ENCODE data around the gene SORBS2.
"Not testable (repeated sequence)": the region's sequence is repeated elsewhere in the genome, so short reads cannot be mapped to it uniquely, and the experiment has no call there.

The SORBS2 gene

DNA sequence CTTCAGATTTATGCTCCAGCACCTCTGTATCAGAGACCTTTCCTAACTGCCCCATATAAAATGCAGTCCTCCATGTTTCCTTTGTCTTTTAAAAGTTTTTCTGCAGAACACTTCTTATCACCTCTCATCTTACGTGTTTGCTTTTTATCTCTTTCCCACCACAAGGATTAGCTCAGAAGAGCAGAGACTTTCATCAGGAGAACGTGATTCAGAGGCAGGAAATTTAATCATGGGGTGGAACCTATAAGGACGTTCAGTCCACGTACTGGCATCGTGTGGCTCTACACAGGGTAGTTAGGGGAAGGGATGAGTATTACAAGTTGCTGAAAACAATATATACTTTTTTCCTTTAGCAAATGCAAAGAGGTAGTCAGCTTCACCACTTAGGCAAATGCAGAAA lies 98.7 kb downstream of the SORBS2 start:
- Histone ChIP-seq H3K4me3 (ENCODE audit: low read length in 2 of 2) (no peak overlapping the region), H3K36me3 (ENCODE audit: control insufficient read depth in 2 of 2, insufficient read depth in 2 of 2, low read length in 2 of 2) (no peaks in the 10 kb centered on the region), H3K9ac (ENCODE audit: low read length in 2 of 2) (no peak overlapping the region), H3K9me3 (ENCODE audit: control insufficient read depth in 2 of 2, low read length in 2 of 2) (no peaks in the 10 kb centered on the region), H3K4me1 (ENCODE audit: control insufficient read depth, insufficient read depth, low read length) (peaks cover 3% of the 10 kb centered on the region), H3K27ac (ENCODE audit: low read length) (no peak overlapping the region), H3K27me3 (ENCODE audit: control insufficient read depth in 1 of 2, insufficient read depth in 2 of 2, low read length in 2 of 2) (no peaks in the 10 kb centered on the region)

DNA sequence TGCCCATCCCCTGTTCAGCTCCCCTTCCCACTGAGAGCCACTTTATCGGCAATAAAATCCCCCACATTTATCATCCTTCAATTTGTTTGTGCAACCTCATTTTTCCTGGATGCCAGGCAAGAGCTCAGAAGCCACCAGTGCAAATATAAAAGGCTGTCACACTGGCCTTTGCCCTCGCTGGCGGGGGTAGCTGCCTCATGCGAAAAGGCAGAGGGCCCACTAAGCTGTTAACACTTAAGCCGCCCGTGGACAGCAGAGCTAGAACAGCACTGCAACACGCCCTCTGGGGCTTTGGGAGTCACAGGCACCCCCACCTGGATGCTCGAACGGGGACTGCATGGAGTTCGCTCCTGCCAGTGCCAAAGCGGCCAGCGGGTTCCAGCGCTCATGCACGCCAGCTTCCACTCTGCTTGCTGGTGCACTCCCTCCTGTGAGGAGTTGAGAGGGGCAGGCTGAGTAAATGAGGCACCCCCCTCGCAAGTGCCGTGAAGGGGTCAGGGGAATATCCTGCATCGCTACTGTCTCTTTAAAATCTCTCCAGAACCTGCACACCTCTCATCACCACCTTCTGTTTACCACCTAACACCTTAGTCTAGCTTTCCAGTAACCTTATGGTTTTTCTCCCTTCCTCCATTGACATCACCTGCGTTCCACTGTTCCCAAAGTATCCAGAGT lies 99.5 kb downstream of the SORBS2 start:
- H3K27me3 ChIP-seq (ENCODE audit: control insufficient read depth in 1 of 2, insufficient read depth in 2 of 2, low read length in 2 of 2), result no peaks in the 10 kb centered on the region
- peaks cover 3% of the 10 kb centered on the region for H3K4me1 ChIP-seq (ENCODE audit: control insufficient read depth, insufficient read depth, low read length)
- no peak overlapping the region for H3K27ac ChIP-seq (ENCODE audit: low read length)
- no peaks in the 10 kb centered on the region for H3K36me3 ChIP-seq (ENCODE audit: control insufficient read depth in 2 of 2, insufficient read depth in 2 of 2, low read length in 2 of 2)
- no peaks in the 10 kb centered on the region for H3K9me3 ChIP-seq (ENCODE audit: control insufficient read depth in 2 of 2, low read length in 2 of 2)
- H3K4me3 ChIP-seq (ENCODE audit: low read length in 2 of 2), result no peak overlapping the region
- H3K9ac ChIP-seq (ENCODE audit: low read length in 2 of 2), result no peak overlapping the region

DNA sequence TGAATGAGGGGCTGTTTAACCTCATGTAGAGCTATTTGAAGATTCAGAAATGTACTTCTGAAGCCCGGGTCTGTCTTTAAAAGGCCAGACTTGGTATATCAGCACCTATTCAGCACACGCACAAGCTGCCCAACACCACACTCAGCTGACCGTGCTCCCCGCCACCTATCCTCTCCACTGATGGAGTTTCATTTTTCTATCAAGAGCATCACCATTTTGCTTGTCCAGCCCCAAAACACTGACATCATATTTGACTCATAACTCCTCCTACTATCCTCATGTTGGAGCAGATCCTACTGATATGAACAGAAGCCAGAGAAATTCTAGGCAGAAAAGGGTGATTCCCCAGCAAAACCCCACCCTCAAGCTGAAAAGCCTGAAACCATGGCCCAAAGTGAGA lies 100.3 kb downstream of the SORBS2 start:
- no peaks in the 10 kb centered on the region for H3K27me3 ChIP-seq (ENCODE audit: control insufficient read depth in 1 of 2, insufficient read depth in 2 of 2, low read length in 2 of 2)
- H3K9ac ChIP-seq (ENCODE audit: low read length in 2 of 2), result no peak overlapping the region
- H3K4me1 ChIP-seq (ENCODE audit: control insufficient read depth, insufficient read depth, low read length), result peaks cover 3% of the 10 kb centered on the region

DNA sequence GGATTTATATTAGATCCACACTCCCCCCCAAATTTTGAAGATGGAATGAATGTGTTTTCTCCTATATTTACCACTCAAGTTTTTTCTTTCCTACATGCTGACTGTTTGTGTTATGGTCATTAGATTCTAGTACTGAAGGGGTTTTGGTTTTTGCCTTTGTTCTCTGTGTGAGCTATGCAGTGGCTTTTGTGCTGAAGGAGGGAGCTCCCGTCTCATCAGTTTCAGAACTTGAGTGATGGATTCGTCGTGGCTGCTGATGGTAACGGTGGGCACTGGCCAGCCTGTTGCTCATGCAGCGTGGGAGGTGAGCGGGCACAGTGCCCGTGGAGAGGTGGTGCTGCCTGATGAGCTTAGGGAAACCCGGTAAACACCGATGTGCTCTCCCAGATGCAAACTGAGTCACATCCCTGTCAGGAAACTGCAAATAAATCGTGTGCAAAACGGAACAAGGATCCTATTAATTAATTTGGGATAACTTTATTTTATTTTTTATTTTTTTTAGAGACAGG lies 101.5 kb downstream of the SORBS2 start:
- no peaks in the 10 kb centered on the region for H3K27me3 ChIP-seq (ENCODE audit: control insufficient read depth in 1 of 2, insufficient read depth in 2 of 2, low read length in 2 of 2)
- H3K36me3 ChIP-seq (ENCODE audit: control insufficient read depth in 2 of 2, insufficient read depth in 2 of 2, low read length in 2 of 2), result no peaks in the 10 kb centered on the region
- H3K27ac ChIP-seq (ENCODE audit: low read length), result no peak overlapping the region

More for the DNA sequence above, 100.3 kb downstream of the SORBS2 start:
- Histone ChIP-seq H3K27ac (ENCODE audit: low read length) (no peak overlapping the region), H3K9me3 (ENCODE audit: control insufficient read depth in 2 of 2, low read length in 2 of 2) (no peaks in the 10 kb centered on the region), H3K36me3 (ENCODE audit: control insufficient read depth in 2 of 2, insufficient read depth in 2 of 2, low read length in 2 of 2) (no peaks in the 10 kb centered on the region), H3K4me3 (ENCODE audit: low read length in 2 of 2) (no peak overlapping the region)

DNA sequence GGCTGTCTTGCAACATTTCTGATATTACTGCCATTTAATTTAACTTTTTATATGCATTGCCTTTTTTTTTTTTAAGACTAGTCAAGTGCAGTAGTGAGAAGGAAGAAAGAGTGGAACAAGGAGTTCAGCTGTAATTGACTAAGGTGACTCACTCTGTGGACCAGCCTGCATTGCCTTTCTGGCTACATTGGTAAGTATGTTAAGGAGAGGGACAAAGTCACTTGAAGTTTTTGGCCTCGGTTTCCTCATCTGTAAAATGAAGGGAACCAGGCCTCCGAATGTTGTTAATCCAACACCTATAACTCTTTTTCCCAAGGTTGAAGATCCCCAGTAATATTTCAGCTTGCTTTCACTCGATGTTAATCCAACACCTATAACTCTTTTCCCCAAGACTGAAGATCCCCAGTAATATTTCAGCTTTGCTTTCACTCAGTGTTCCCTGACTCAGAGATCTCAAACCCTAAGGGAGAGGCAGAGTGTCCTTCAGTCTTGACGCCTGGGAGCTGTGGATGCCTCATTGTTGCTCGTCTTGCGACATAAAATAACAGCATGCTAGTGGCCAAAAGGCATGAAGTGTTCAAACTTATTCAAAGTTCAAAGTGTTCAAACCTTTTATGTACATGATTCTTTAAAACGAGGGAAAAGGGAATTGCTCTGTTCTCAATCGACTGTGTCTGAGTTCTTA lies 102.0 kb downstream of the SORBS2 start:
- Histone ChIP-seq H3K4me3 (ENCODE audit: low read length in 2 of 2) (no peak overlapping the region), H3K36me3 (ENCODE audit: control insufficient read depth in 2 of 2, insufficient read depth in 2 of 2, low read length in 2 of 2) (no peaks in the 10 kb centered on the region), H3K9me3 (ENCODE audit: control insufficient read depth in 2 of 2, low read length in 2 of 2) (no peaks in the 10 kb centered on the region), H3K27ac (ENCODE audit: low read length) (no peak overlapping the region), H3K9ac (ENCODE audit: low read length in 2 of 2) (no peak overlapping the region), H3K27me3 (ENCODE audit: control insufficient read depth in 1 of 2, insufficient read depth in 2 of 2, low read length in 2 of 2) (no peaks in the 10 kb centered on the region), H3K4me1 (ENCODE audit: control insufficient read depth, insufficient read depth, low read length) (peaks cover 3% of the 10 kb centered on the region)

More for the DNA sequence above, 101.5 kb downstream of the SORBS2 start:
- Histone ChIP-seq H3K9ac (ENCODE audit: low read length in 2 of 2) (no peak overlapping the region), H3K4me3 (ENCODE audit: low read length in 2 of 2) (no peak overlapping the region), H3K4me1 (ENCODE audit: control insufficient read depth, insufficient read depth, low read length) (peaks cover 3% of the 10 kb centered on the region), H3K9me3 (ENCODE audit: control insufficient read depth in 2 of 2, low read length in 2 of 2) (no peaks in the 10 kb centered on the region)

DNA sequence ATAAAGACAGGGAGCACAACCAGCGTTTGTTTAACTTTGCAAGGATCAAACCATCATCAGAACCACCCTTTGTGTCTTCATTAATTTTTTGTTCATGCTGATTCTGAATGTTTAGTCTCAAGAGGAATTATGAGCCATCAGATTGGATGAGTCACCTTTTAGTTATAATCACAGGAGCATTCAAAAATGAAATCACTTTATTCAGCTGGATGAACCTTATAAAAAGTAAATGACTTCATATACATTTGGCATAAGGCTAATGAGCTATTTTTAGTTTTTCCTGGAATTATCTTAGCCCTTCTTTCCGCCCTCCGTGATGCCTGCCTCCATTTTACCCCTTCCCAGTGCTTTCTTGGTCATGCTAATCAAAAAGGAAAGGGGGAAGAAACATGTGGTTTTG lies 103.6 kb downstream of the SORBS2 start:
- Histone ChIP-seq H3K36me3 (ENCODE audit: control insufficient read depth in 2 of 2, insufficient read depth in 2 of 2, low read length in 2 of 2) (no peaks in the 10 kb centered on the region), H3K27ac (ENCODE audit: low read length) (no peak overlapping the region), H3K9ac (ENCODE audit: low read length in 2 of 2) (no peak overlapping the region), H3K4me3 (ENCODE audit: low read length in 2 of 2) (no peak overlapping the region), H3K9me3 (ENCODE audit: control insufficient read depth in 2 of 2, low read length in 2 of 2) (no peaks in the 10 kb centered on the region), H3K27me3 (ENCODE audit: control insufficient read depth in 1 of 2, insufficient read depth in 2 of 2, low read length in 2 of 2) (no peaks in the 10 kb centered on the region), H3K4me1 (ENCODE audit: control insufficient read depth, insufficient read depth, low read length) (peaks cover 3% of the 10 kb centered on the region)

DNA sequence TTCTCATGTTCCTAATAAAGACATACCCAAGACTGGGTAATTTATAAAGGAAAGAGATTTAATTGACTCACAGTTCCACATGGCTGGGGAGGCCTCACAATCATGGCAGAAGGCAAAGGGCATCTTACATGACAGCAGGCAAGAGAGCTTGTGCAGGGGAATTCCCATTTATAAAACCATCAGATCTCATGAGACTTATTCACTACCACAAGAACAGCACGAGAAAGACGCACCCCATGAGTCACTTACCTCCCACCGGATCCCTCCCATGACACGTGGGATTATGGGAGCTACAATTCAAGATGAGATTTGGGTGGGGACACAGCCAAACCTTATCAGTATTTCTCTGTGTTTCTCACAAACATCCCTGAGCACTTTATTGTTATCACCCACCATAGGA lies 104.4 kb downstream of the SORBS2 start:
- not testable (repeated sequence) for H3K27me3 ChIP-seq (ENCODE audit: control insufficient read depth in 1 of 2, insufficient read depth in 2 of 2, low read length in 2 of 2); H3K36me3 ChIP-seq (ENCODE audit: control insufficient read depth in 2 of 2, insufficient read depth in 2 of 2, low read length in 2 of 2); H3K27ac ChIP-seq (ENCODE audit: low read length); H3K4me3 ChIP-seq (ENCODE audit: low read length in 2 of 2); H3K9me3 ChIP-seq (ENCODE audit: control insufficient read depth in 2 of 2, low read length in 2 of 2); H3K9ac ChIP-seq (ENCODE audit: low read length in 2 of 2); H3K4me1 ChIP-seq (ENCODE audit: control insufficient read depth, insufficient read depth, low read length)

DNA sequence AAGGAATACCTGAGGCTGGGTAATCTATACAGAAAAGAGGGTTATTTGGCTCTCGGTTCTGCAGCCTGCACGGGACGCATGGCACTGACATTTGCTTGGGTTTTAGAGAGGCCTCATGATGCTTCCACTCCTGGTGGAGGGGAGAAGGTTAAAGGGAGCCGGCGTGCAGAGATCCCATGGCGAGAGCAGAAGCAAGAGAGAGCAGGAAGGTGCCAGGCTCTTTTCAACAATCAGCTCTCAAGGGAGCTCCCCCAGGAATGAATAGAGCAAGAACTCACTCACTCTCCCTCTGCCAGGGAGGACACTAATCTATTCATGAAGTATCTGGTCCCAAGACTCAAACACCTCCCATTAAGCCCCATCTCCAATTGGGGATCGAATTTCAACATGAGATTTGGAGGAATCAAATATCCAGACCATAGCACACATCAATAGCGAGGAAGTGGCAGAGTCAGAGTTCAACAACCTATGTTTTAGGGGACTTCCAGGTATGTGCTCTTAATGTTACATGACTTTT lies 109.8 kb downstream of the SORBS2 start:
- no peaks in the 10 kb centered on the region for H3K9me3 ChIP-seq (ENCODE audit: control insufficient read depth in 2 of 2, low read length in 2 of 2)
- H3K4me1 ChIP-seq (ENCODE audit: control insufficient read depth, insufficient read depth, low read length), result no peaks in the 10 kb centered on the region
- no peak overlapping the region for H3K27ac ChIP-seq (ENCODE audit: low read length)
- H3K4me3 ChIP-seq (ENCODE audit: low read length in 2 of 2), result no peak overlapping the region
- H3K27me3 ChIP-seq (ENCODE audit: control insufficient read depth in 1 of 2, insufficient read depth in 2 of 2, low read length in 2 of 2), result no peaks in the 10 kb centered on the region
- H3K9ac ChIP-seq (ENCODE audit: low read length in 2 of 2), result no peak overlapping the region
- H3K36me3 ChIP-seq (ENCODE audit: control insufficient read depth in 2 of 2, insufficient read depth in 2 of 2, low read length in 2 of 2), result no peaks in the 10 kb centered on the region

DNA sequence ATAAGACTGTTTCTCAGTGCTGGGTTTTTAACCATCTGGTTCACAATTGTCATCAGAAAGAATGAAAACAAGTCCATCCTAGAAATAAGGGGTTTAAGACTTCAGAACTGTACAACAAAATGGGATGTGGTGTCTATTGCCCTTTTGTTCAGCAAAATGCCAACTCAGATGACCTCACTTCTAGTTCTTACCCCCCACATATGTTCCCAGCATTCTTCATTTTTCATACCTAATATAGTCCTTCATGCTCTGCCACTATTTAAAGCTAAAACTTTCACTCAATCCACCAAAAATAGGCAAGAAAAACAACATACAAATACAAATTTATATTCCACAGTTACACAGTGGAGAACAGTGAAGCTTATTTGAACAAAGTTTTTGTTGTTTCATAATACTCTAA lies 111.4 kb downstream of the SORBS2 start:
- Histone ChIP-seq H3K9me3 (ENCODE audit: control insufficient read depth in 2 of 2, low read length in 2 of 2) (no peaks in the 10 kb centered on the region), H3K27ac (ENCODE audit: low read length) (no peak overlapping the region), H3K4me1 (ENCODE audit: control insufficient read depth, insufficient read depth, low read length) (no peaks in the 10 kb centered on the region), H3K4me3 (ENCODE audit: low read length in 2 of 2) (no peak overlapping the region), H3K27me3 (ENCODE audit: control insufficient read depth in 1 of 2, insufficient read depth in 2 of 2, low read length in 2 of 2) (no peaks in the 10 kb centered on the region), H3K9ac (ENCODE audit: low read length in 2 of 2) (no peak overlapping the region), H3K36me3 (ENCODE audit: control insufficient read depth in 2 of 2, insufficient read depth in 2 of 2, low read length in 2 of 2) (no peaks in the 10 kb centered on the region)

DNA sequence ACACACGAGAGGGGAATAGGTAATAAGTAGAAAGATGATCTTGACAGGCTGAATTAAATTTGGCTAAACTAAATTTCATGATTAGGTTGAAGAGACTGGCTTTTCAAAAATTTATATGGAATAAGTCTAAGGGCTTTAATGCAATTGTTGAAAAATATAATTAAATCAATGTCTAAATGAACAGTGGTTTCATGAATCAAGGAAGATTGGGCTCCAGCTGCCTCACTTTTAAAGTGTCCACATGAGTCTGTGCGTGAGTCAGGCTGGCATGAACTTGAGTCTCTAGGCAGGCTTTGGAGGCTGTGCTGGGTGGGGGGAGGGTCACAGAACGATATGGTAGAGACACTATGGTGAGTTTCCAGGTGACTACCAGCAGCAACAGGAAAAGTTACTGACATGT lies 111.9 kb downstream of the SORBS2 start:
- no peaks in the 10 kb centered on the region for H3K9me3 ChIP-seq (ENCODE audit: control insufficient read depth in 2 of 2, low read length in 2 of 2)
- H3K27ac ChIP-seq (ENCODE audit: low read length), result no peak overlapping the region
- no peaks in the 10 kb centered on the region for H3K36me3 ChIP-seq (ENCODE audit: control insufficient read depth in 2 of 2, insufficient read depth in 2 of 2, low read length in 2 of 2)
- no peak overlapping the region for H3K9ac ChIP-seq (ENCODE audit: low read length in 2 of 2)
- H3K4me1 ChIP-seq (ENCODE audit: control insufficient read depth, insufficient read depth, low read length), result no peaks in the 10 kb centered on the region
- no peaks in the 10 kb centered on the region for H3K27me3 ChIP-seq (ENCODE audit: control insufficient read depth in 1 of 2, insufficient read depth in 2 of 2, low read length in 2 of 2)
- H3K4me3 ChIP-seq (ENCODE audit: low read length in 2 of 2), result no peak overlapping the region

DNA sequence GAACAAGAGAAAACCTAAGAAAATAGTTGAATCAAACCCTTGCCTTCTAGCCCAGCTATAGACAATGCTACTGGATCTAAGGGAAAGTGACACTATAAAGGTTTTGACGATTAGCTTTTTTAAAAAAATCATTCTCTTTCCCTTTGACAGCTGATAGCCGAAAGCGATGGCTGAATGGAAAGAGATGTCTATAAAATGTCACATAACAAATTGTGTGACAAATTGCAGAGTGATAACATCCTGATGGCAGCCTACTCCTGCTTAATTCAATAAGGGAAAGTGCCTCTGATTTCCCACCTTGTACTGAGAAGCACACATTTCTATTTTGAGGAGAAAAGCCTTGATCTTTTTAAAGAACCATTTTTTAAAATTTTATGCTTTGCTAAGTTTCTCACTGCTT lies 114.5 kb downstream of the SORBS2 start:
- Histone ChIP-seq H3K27ac (ENCODE audit: low read length) (no peak overlapping the region), H3K4me1 (ENCODE audit: control insufficient read depth, insufficient read depth, low read length) (no peaks in the 10 kb centered on the region), H3K9me3 (ENCODE audit: control insufficient read depth in 2 of 2, low read length in 2 of 2) (no peaks in the 10 kb centered on the region), H3K36me3 (ENCODE audit: control insufficient read depth in 2 of 2, insufficient read depth in 2 of 2, low read length in 2 of 2) (no peaks in the 10 kb centered on the region), H3K9ac (ENCODE audit: low read length in 2 of 2) (no peak overlapping the region), H3K27me3 (ENCODE audit: control insufficient read depth in 1 of 2, insufficient read depth in 2 of 2, low read length in 2 of 2) (no peaks in the 10 kb centered on the region), H3K4me3 (ENCODE audit: low read length in 2 of 2) (no peak overlapping the region)

All from stomach smooth muscle (tissue), 2 donors.